Measurements from ENCODE around the gene MED29. TPM values are rescaled to one million over a fixed set of nuclear protein-coding genes. Genes with fewer than 3 reads are reported as not detected.

Gene MED29
- total RNA-seq, 4 donors from 2014 or later, result 25.5 to 48.1 (median 37.7) TPM

DNA sequence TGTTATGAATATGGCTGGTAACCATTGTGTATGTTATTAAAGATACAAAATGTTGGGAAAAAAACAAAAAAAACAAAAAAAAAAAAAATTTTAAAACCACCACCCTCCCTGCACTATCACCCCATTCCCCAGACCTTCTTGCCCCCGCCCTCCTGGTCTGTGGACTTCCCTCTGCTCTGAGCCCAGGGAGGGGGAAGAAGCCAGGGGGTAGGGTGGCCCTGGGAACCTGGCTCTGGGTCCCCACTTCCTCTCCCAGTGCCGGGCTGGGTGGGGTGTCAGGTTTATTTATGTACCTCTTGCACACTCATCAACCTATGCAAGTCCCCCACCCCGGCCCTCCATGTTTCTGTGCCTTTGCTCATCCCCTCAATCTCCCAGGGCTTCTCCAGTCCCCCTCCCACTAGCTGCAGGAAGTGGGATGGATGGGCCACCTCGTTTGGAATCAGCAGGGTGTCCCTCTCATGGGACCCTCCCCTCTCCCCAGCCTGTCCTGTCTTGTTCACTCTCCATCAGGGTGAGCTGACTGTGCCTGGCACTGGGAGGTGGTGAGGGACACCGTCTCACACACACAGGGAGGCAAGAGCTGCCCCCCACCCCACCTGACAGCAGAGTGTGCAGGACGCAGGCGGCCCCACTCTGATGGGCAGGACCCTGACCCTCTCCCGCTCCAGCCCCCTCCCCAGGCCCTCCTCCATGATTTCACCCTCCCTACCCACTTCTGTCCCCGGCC lies 6.2 kb upstream of the MED29 start:
- no peak overlapping the region for H3K27ac ChIP-seq
- H3K36me3 ChIP-seq, result peaks cover 0 to 84% of the 10 kb centered on the region in 2 donors
- H3K4me3 ChIP-seq, result no peak overlapping the region
- no peak for TF ChIP-seq POLR2A (IDR thresholded peaks at IDR 0.05)
- TF ChIP-seq, protein P1, sequence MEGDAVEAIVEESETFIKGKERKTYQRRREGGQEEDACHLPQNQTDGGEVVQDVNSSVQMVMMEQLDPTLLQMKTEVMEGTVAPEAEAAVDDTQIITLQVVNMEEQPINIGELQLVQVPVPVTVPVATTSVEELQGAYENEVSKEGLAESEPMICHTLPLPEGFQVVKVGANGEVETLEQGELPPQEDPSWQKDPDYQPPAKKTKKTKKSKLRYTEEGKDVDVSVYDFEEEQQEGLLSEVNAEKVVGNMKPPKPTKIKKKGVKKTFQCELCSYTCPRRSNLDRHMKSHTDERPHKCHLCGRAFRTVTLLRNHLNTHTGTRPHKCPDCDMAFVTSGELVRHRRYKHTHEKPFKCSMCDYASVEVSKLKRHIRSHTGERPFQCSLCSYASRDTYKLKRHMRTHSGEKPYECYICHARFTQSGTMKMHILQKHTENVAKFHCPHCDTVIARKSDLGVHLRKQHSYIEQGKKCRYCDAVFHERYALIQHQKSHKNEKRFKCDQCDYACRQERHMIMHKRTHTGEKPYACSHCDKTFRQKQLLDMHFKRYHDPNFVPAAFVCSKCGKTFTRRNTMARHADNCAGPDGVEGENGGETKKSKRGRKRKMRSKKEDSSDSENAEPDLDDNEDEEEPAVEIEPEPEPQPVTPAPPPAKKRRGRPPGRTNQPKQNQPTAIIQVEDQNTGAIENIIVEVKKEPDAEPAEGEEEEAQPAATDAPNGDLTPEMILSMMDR (IDR thresholded peaks at IDR 0.05 in 4 of 5, conservative IDR thresholded peaks at IDR 0.05 in 1 of 5), result no peak
- intact Hi-C loops (cut with DNase I; ENCODE audit: low total_unique reads), result loop anchor here (10.0 kb wide), 1 partner anchor 850 kb away; no protein-coding TSS in a partner anchor
- H3K9me3 ChIP-seq, result no peaks in the 10 kb centered on the region
- no peak for DNase-seq
- H3K4me1 ChIP-seq, result peaks cover 4 to 6% of the 10 kb centered on the region in 2 donors
- no peaks in the 10 kb centered on the region for H3K27me3 ChIP-seq
- in situ Hi-C loops (cut with MboI; ENCODE audit: low sequenced_read_pairs in 4 of 4), result no loop called here
- no peak for ATAC-seq

DNA sequence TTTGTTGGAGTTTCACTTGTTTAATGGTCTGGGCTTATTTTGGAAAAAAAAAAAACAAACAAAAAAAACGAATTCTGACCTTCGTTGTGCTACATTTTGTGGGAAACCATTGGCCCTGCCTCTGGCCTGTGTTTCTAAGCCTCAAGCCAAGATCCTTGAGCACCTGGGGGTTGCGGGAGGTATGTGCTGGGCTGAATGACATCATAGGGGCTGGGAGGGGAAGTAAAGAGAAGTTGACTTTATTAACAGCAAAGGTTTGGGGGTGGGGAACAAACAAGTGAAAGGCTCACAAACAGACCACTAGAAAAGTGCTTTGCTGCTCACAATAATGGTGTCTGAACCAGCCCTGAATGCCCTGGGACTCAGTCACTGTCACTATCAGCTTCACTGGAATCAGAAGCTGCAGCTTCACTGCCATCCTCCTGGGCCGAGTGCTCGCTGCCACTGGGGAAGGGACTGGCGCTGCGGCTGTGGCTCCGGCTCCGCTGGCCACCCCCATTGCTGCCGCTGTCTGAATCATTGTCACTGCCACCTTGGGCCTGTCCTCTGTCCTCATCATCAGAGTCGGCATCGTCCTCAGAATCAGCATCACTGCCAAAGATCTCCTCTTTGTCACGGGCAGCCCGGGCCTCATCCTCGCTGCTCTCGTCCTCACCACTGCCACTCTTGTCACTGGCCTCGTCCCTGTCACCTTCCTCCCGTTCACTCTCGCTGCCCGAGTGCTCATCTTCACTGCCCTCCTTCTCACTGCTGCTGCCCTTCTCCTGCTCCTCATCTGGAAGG lies 5.4 kb upstream of the MED29 start:
- peaks cover 0 to 76% of the 10 kb centered on the region in 2 donors for H3K36me3 ChIP-seq
- no peak overlapping the region for H3K4me3 ChIP-seq
- H3K27ac ChIP-seq, result no peak overlapping the region
- H3K9me3 ChIP-seq, result no peaks in the 10 kb centered on the region
- peaks cover 8 to 10% of the 10 kb centered on the region in 2 donors for H3K4me1 ChIP-seq
- DNase-seq (no peak), ATAC-seq (no peak)
- no peaks in the 10 kb centered on the region for H3K27me3 ChIP-seq
- TF ChIP-seq, protein P1 (IDR thresholded peaks at IDR 0.05 in 4 of 5, conservative IDR thresholded peaks at IDR 0.05 in 1 of 5), result no peak
- TF ChIP-seq POLR2A (IDR thresholded peaks at IDR 0.05), result no peak
- in situ Hi-C loops (cut with MboI; ENCODE audit: low sequenced_read_pairs in 4 of 4) (no loop called here), intact Hi-C loops (cut with DNase I; ENCODE audit: low total_unique reads) (loop anchor here (10.0 kb wide), 1 partner anchor 851 kb away; no protein-coding TSS in a partner anchor)

DNA sequence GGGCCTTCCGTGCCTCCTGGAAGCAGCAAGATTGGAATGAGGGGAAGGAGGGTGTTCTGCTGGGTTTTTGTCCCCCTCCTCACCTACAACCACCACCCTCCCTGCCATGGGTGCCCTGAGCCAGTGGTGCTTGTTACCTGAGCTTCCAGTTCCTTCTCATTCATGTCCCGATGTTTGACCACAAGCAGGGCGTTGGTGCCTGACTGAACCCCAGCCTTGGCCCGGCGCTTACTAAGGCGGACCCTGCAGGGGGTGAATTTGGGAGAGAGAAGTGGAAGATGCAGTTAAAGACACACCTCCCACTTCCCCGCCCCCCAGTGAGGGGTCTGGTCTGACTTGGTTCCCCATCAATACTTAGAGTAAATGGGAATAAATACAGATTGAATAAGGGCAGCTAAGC lies 4.6 kb upstream of the MED29 start:
- Histone ChIP-seq H3K4me1 (peaks cover 8 to 11% of the 10 kb centered on the region in 2 donors), H3K4me3 (no peak overlapping the region), H3K27me3 (no peaks in the 10 kb centered on the region), H3K36me3 (peaks cover 0 to 69% of the 10 kb centered on the region in 2 donors), H3K27ac (no peak overlapping the region), H3K9me3 (no peaks in the 10 kb centered on the region)
- no peak for ATAC-seq
- no peak for TF ChIP-seq POLR2A (IDR thresholded peaks at IDR 0.05)
- TF ChIP-seq, protein P1 (IDR thresholded peaks at IDR 0.05 in 4 of 5, conservative IDR thresholded peaks at IDR 0.05 in 1 of 5), result no peak
- no peak for DNase-seq
- intact Hi-C loops (cut with DNase I; ENCODE audit: low total_unique reads), result loop anchor here (10.0 kb wide), 1 partner anchor 852 kb away; no protein-coding TSS in a partner anchor
- in situ Hi-C loops (cut with MboI; ENCODE audit: low sequenced_read_pairs in 4 of 4), result no loop called here

DNA sequence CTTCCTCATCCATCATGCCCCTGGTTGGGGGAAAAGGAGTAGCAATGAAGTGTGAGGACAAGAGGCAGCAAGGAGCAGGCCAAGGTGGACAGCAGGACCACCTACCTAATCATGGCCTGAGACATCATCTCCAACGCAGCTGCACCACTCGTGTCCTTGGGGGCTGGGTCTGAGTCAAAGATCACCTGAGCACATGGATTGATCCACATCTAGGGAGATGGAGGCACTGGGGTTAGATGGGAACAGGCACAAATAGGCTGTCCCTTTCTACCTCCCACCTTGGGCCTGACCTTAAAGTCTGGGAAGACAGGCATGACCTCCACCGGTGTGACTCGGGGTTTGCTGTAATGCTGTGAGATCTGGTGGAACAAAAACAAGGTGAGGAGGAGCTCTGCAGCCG lies 2.5 kb upstream of the MED29 start:
- intact Hi-C loops (cut with DNase I; ENCODE audit: low total_unique reads) (loop anchor here (10.0 kb wide), 1 partner anchor 854 kb away; no protein-coding TSS in a partner anchor), in situ Hi-C loops (cut with MboI; ENCODE audit: low sequenced_read_pairs in 4 of 4) (no loop called here)
- no peak for DNase-seq
- no peak for ATAC-seq
- H3K9me3 ChIP-seq, result no peaks in the 10 kb centered on the region
- no peaks in the 10 kb centered on the region for H3K27me3 ChIP-seq
- TF ChIP-seq, protein P1 (IDR thresholded peaks at IDR 0.05 in 4 of 5, conservative IDR thresholded peaks at IDR 0.05 in 1 of 5), result no peak
- no peak for TF ChIP-seq POLR2A (IDR thresholded peaks at IDR 0.05)
- H3K4me3 ChIP-seq, result no peak overlapping the region
- H3K4me1 ChIP-seq, result peaks cover 17 to 20% of the 10 kb centered on the region in 2 donors
- H3K36me3 ChIP-seq, result peaks cover 0 to 51% of the 10 kb centered on the region in 2 donors
- no peak overlapping the region for H3K27ac ChIP-seq

All from gastrocnemius medialis (tissue), 4 donors.